Measurements from ENCODE around the gene SLC4A1. TPM values are rescaled to one million over a fixed set of nuclear protein-coding genes. Genes with fewer than 3 reads are reported as not detected.

Gene SLC4A1
- polyA plus RNA-seq (ENCODE audit: insufficient read length in 3 of 3), result 10 to 100 TPM in 2 of 3 donors, 1 to 10 TPM in 1; 8.9 to 13.4 (median 10.3) TPM

- DNase-seq (ENCODE audit: low read depth in 3 of 3, low spot score in 2 of 3), result no peak
Observed at GRCh38 chr17:44267818-44268490, at the start of gene SLC4A1. Gene SLC4A1, minus strand, starts transcription at chr17:44268135. Its CDS starts 5,269 bp downstream, at chr17:44262866.

- DNase-seq (ENCODE audit: low read depth in 3 of 3, low spot score in 2 of 3), result no peak
Observed at GRCh38 chr17:44317545-44317944, 49.6 kb upstream of the SLC4A1 start.

- DNase-seq (ENCODE audit: low read depth in 3 of 3, low spot score in 2 of 3), result no peak
Observed at GRCh38 chr17:44315760-44316731, 48.1 kb upstream of the SLC4A1 start.

GRCh38 chr17:44314869-44315661 lies 47.1 kb upstream of the SLC4A1 start:
- DNase-seq (ENCODE audit: low read depth in 3 of 3, low spot score in 2 of 3), result no peak

- no peak for DNase-seq (ENCODE audit: low read depth in 3 of 3, low spot score in 2 of 3)
Observed at GRCh38 chr17:44314524-44314868, 46.6 kb upstream of the SLC4A1 start.

GRCh38 chr17:44314031-44314430 lies 46.1 kb upstream of the SLC4A1 start:
- no peak for DNase-seq (ENCODE audit: low read depth in 3 of 3, low spot score in 2 of 3)

GRCh38 chr17:44312396-44313104 lies 44.6 kb upstream of the SLC4A1 start:
- DNase-seq (ENCODE audit: low read depth in 3 of 3, low spot score in 2 of 3), result no peak

- DNase-seq (ENCODE audit: low read depth in 3 of 3, low spot score in 2 of 3), result no peak
Observed at GRCh38 chr17:44311562-44312181, 43.7 kb upstream of the SLC4A1 start.

- no peak for DNase-seq (ENCODE audit: low read depth in 3 of 3, low spot score in 2 of 3)
Observed at GRCh38 chr17:44310609-44311376, 42.9 kb upstream of the SLC4A1 start.

- DNase-seq (ENCODE audit: low read depth in 3 of 3, low spot score in 2 of 3), result no peak
Observed at GRCh38 chr17:44310188-44310587, 42.3 kb upstream of the SLC4A1 start.

GRCh38 chr17:44309472-44309871 lies 41.5 kb upstream of the SLC4A1 start:
- DNase-seq (ENCODE audit: low read depth in 3 of 3, low spot score in 2 of 3), result no peak

GRCh38 chr17:44308865-44309264 lies 40.9 kb upstream of the SLC4A1 start:
- no peak for DNase-seq (ENCODE audit: low read depth in 3 of 3, low spot score in 2 of 3)

- peak in 2 of 3 donors; percentile 80 to 83 for DNase-seq (ENCODE audit: low read depth in 3 of 3, low spot score in 2 of 3)
Observed at GRCh38 chr17:44308320-44308818, 40.4 kb upstream of the SLC4A1 start, which contains the start of gene RUNDC3A. Gene RUNDC3A, plus strand, starts transcription at chr17:44308601. Its CDS starts 232 bp downstream, at chr17:44308833.

GRCh38 chr17:44307387-44308186 lies 39.7 kb upstream of the SLC4A1 start:
- no peak for DNase-seq (ENCODE audit: low read depth in 3 of 3, low spot score in 2 of 3)

GRCh38 chr17:44304651-44305050 lies 36.7 kb upstream of the SLC4A1 start:
- DNase-seq (ENCODE audit: low read depth in 3 of 3, low spot score in 2 of 3), result no peak

GRCh38 chr17:44297975-44298374 lies 30.0 kb upstream of the SLC4A1 start:
- DNase-seq (ENCODE audit: low read depth in 3 of 3, low spot score in 2 of 3), result no peak

- no peak for DNase-seq (ENCODE audit: low read depth in 3 of 3, low spot score in 2 of 3)
Observed at GRCh38 chr17:44293509-44294226, 25.7 kb upstream of the SLC4A1 start.

Data from right renal cortex interstitium (tissue), 3 donors.